Lower lobe of right lung (tissue), 2 donors: ENCODE results near the gene PLD4. TPM values are rescaled to one million over a fixed set of nuclear protein-coding genes. Genes with fewer than 3 reads are reported as not detected.

Source experiments
- ATAC-seq, 2 donors: fragments of 200-7000 bp; cut with Tn5 transposase; one replicate each; pipeline ENCODE4 v1.9.1; 2020 to 2022; ENCODE audit warnings: mild to moderate bottlenecking in 2 of 2, moderate library complexity in 2 of 2
- DNase-seq: peaks from one replicate; pipeline ENCODE4 v3.0.0-alpha.2; 2020
- H3K27ac ChIP-seq: fragments of 200-600 bp; one replicate; pipeline ENCODE4 v1.8.0; 2022
- H3K27me3 ChIP-seq: fragments of 200-600 bp; one replicate; pipeline ENCODE4 v1.8.0; 2022; ENCODE audit warnings: low read depth
- H3K36me3 ChIP-seq: fragments of 200-600 bp; one replicate; pipeline ENCODE4 v1.8.0; 2022; ENCODE audit warnings: mild to moderate bottlenecking
- H3K4me1 ChIP-seq: fragments of 200-600 bp; one replicate; pipeline ENCODE4 v1.8.0; 2022
- H3K4me3 ChIP-seq: fragments of 200-600 bp; one replicate; pipeline ENCODE4 v1.8.0; 2022; ENCODE audit warnings: mild to moderate bottlenecking
- H3K9me3 ChIP-seq: fragments of 200-600 bp; one replicate; pipeline ENCODE4 v1.8.0; 2022
- CTCF ChIP-seq: fragments of 200-600 bp; IDR thresholded peaks from one replicate; pipeline ENCODE4 v1.8.0; 2022; ENCODE audit warnings: antibody characterized with exemption, mild to moderate bottlenecking
- intact Hi-C: fragments of 100-400 bp; cut with DNase I; formaldehyde crosslinking; loops from one replicate; pipeline ENCODE4 v1.11.0; 2022
- total RNA-seq: library from RNA; stranded (reverse); fragmentation: NEBNext Ultra II Directional; extraction: Animal tissue kit (Norgen Biotek cat#: 25700); gene quantifications from one replicate; pipeline ENCODE4 v1.2.1, GENCODE V29; 2021
- donor health status: DM: no; HTN: yes; CAD: no; lungs with severe emphysema.

The PLD4 gene
- total RNA-seq, 1 donor from 2014 or later = 1.2 TPM

- Histone ChIP-seq H3K4me3 (no peak overlapping the region), H3K4me1 (no peaks in the 10 kb centered on the region), H3K36me3 (no peaks in the 10 kb centered on the region), H3K9me3 (no peaks in the 10 kb centered on the region), H3K27ac (no peak overlapping the region), H3K27me3 (peaks cover 5% of the 10 kb centered on the region)
- DNase-seq (no peak), ATAC-seq (no peak)
- intact Hi-C loops = no loop called here
- no peak for TF ChIP-seq CTCF
Observed at GRCh38 chr14:104925214-104925854, 655 bp downstream of the PLD4 start.

- H3K36me3 ChIP-seq = no peaks in the 10 kb centered on the region
- no peak for TF ChIP-seq CTCF
- H3K27me3 ChIP-seq = peaks cover 5% of the 10 kb centered on the region
- intact Hi-C loops = no loop called here
- H3K27ac ChIP-seq = no peak overlapping the region
- ATAC-seq (no peak), DNase-seq (peak; percentile 43)
- H3K4me1 ChIP-seq = no peaks in the 10 kb centered on the region
- no peaks in the 10 kb centered on the region for H3K9me3 ChIP-seq
- no peak overlapping the region for H3K4me3 ChIP-seq
Observed at GRCh38 chr14:104925855-104926609, 1.4 kb downstream of the PLD4 start.

- TF ChIP-seq CTCF = no peak
- no peak for DNase-seq
- no peak overlapping the region for H3K27ac ChIP-seq
- H3K27me3 ChIP-seq = peaks cover 5% of the 10 kb centered on the region
- H3K9me3 ChIP-seq = no peaks in the 10 kb centered on the region
- no peak overlapping the region for H3K4me3 ChIP-seq
- H3K36me3 ChIP-seq = no peaks in the 10 kb centered on the region
- intact Hi-C loops = no loop called here
- ATAC-seq = peak in 1 of 2 donors; percentile 2
- peaks cover 1% of the 10 kb centered on the region for H3K4me1 ChIP-seq
Observed at GRCh38 chr14:104926619-104927431, 2.1 kb downstream of the PLD4 start.

DNA sequence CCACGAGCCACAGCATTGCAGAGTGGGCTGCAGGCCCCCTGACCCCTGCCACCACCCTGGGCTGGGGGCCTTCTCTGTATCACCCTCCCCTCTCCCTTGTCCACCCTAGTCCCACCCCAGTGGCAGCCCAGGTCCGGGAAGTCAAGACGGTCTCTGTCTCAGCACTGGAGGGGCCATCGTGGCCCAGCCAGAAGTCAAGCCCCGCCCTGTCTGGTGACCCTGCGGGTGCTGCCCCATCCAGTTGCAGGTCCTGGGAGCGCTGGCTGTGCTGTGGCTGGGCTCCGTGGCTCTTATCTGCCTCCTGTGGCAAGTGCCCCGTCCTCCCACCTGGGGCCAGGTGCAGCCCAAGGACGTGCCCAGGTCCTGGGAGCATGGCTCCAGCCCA lies 2.7 kb downstream of the PLD4 start:
- Histone ChIP-seq H3K36me3 (no peaks in the 10 kb centered on the region), H3K4me3 (no peak overlapping the region), H3K4me1 (peaks cover 7% of the 10 kb centered on the region), H3K27me3 (peaks cover 5% of the 10 kb centered on the region), H3K27ac (no peak overlapping the region), H3K9me3 (no peaks in the 10 kb centered on the region)
- ATAC-seq (no peak), DNase-seq (no peak)
- TF ChIP-seq CTCF = no peak
- intact Hi-C loops = no loop called here

DNA sequence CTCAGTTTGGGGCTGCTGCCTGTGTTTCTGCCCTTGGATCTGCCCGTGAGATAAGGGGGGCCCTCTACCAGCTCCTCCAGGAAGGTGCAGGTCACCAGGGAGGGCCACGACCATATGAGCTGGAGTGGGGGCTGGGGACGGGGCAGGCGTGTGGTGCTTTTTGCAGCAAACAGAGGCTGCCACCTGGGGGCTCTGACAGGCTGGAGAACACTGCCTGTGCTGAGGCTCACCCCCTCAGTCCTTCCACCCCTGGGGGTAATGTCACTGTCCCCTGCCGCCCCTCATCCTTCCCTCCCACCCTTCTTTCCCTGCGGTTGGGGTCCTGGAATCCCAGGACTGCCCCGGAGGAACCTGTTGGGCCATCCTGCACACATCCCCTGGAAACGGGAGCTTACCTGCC lies 3.2 kb downstream of the PLD4 start:
- Histone ChIP-seq H3K27me3 (peaks cover 5% of the 10 kb centered on the region), H3K27ac (no peak overlapping the region), H3K4me3 (no peak overlapping the region), H3K36me3 (no peaks in the 10 kb centered on the region), H3K4me1 (peaks cover 12% of the 10 kb centered on the region), H3K9me3 (no peaks in the 10 kb centered on the region)
- DNase-seq (no peak), ATAC-seq (no peak)
- TF ChIP-seq CTCF = no peak
- intact Hi-C loops = no loop called here
